ENCODE results near the gene SPANXN2. TPM values are rescaled to one million over a fixed set of nuclear protein-coding genes. Genes with fewer than 3 reads are reported as not detected.

Gene SPANXN2
- total and polyA plus RNA-seq, 2 donors (not counting 1 experiment from before 2014, with no cell fraction given): not detected

DNA sequence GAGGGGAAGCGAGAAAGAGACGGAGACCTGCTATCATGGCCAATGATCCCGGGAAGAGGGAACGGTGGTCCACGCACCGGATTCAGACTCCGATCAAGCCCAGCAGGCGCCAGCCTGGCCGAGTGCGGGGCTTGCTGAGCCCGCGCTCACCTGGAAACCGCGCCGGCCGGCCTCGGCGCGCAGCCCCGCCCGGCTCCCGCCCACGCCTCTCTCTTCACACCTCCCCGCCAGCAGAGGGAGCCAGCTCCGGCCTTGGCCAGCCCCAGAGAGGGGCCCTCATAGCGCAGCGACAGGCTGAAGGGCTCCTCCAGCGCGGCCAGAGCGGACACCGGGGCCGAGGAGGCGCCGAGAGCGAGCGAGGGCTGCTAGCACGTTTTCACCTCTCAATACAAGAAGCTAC, 36.8 kb upstream of the SPANXN2 start:
- Histone ChIP-seq H3K36me3 (ENCODE audit: control insufficient read depth, insufficient read depth, low read length) (no peaks in the 10 kb centered on the region), H3K9me3 (ENCODE audit: control insufficient read depth, insufficient read depth, low read depth, low read length) (no peaks in the 10 kb centered on the region), H3K4me1 (ENCODE audit: control insufficient read depth, extremely low read depth, insufficient read depth, low read length) (no peaks in the 10 kb centered on the region), H4K20me1 (ENCODE audit: control insufficient read depth, extremely low read depth, insufficient read depth, low read length) (no peaks in the 10 kb centered on the region), H3K4me2 (ENCODE audit: extremely low read depth, insufficient read depth, low read length) (no peak overlapping the region), H3K4me3 (replicated peaks in 1 of 4; ENCODE audit: control extremely low read depth in 1 of 4, insufficient read depth in 1 of 4, low read depth in 3 of 4, low read length in 4 of 4) (no peak overlapping the region), H3K9ac (ENCODE audit: insufficient read depth, low read length) (no peak overlapping the region), H2AFZ (ENCODE audit: low read length) (no peak overlapping the region), H3K27me3 (ENCODE audit: control insufficient read depth, insufficient read depth, low read length) (no peaks in the 10 kb centered on the region), H3K27ac (ENCODE audit: insufficient read depth, low read length) (no peak overlapping the region), H3K79me2 (ENCODE audit: control insufficient read depth, insufficient read depth, low read length) (no peaks in the 10 kb centered on the region)
- DNase-seq (ENCODE audit: low read depth in 2 of 2): no peak
- no peak for TF ChIP-seq EZH2 (IDR thresholded peaks at IDR 0.05; ENCODE audit: low read length, missing control alignments)
- TF ChIP-seq, protein P1, sequence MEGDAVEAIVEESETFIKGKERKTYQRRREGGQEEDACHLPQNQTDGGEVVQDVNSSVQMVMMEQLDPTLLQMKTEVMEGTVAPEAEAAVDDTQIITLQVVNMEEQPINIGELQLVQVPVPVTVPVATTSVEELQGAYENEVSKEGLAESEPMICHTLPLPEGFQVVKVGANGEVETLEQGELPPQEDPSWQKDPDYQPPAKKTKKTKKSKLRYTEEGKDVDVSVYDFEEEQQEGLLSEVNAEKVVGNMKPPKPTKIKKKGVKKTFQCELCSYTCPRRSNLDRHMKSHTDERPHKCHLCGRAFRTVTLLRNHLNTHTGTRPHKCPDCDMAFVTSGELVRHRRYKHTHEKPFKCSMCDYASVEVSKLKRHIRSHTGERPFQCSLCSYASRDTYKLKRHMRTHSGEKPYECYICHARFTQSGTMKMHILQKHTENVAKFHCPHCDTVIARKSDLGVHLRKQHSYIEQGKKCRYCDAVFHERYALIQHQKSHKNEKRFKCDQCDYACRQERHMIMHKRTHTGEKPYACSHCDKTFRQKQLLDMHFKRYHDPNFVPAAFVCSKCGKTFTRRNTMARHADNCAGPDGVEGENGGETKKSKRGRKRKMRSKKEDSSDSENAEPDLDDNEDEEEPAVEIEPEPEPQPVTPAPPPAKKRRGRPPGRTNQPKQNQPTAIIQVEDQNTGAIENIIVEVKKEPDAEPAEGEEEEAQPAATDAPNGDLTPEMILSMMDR (conservative IDR thresholded peaks at IDR 0.05 in 1 of 2, IDR thresholded peaks at IDR 0.05 in 1 of 2; ENCODE audit: low read depth in 1 of 2, low read length in 2 of 2): no peak

DNA sequence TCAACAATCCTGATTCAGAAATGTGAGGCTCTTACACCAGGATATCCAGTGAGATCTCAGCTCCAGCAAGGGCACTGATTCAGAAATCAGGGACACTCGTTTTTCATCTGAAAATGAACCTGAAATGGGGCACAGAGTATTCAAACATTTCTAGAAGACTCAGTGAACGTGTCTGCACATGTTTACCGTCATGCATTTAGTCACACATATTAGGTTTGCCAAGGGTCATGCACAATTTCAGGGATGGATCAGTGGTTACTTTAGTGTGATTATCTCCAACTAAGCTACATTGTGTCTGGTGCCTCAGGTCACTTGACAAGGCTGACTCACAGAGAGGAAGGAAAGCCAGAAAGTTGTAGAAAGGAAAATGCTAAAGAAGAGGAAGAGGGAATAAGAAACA, 33.6 kb upstream of the SPANXN2 start:
- Histone ChIP-seq H3K4me3 (replicated peaks in 1 of 4; ENCODE audit: control extremely low read depth in 1 of 4, insufficient read depth in 1 of 4, low read depth in 3 of 4, low read length in 4 of 4) (no peak overlapping the region), H3K27ac (ENCODE audit: insufficient read depth, low read length) (no peak overlapping the region), H4K20me1 (ENCODE audit: control insufficient read depth, extremely low read depth, insufficient read depth, low read length) (no peaks in the 10 kb centered on the region), H3K27me3 (ENCODE audit: control insufficient read depth, insufficient read depth, low read length) (no peaks in the 10 kb centered on the region), H3K4me1 (ENCODE audit: control insufficient read depth, extremely low read depth, insufficient read depth, low read length) (no peaks in the 10 kb centered on the region), H3K36me3 (ENCODE audit: control insufficient read depth, insufficient read depth, low read length) (no peaks in the 10 kb centered on the region), H2AFZ (ENCODE audit: low read length) (no peak overlapping the region), H3K4me2 (ENCODE audit: extremely low read depth, insufficient read depth, low read length) (no peak overlapping the region), H3K79me2 (ENCODE audit: control insufficient read depth, insufficient read depth, low read length) (no peaks in the 10 kb centered on the region), H3K9me3 (ENCODE audit: control insufficient read depth, insufficient read depth, low read depth, low read length) (no peaks in the 10 kb centered on the region), H3K9ac (ENCODE audit: insufficient read depth, low read length) (no peak overlapping the region)
- DNase-seq (ENCODE audit: low read depth in 2 of 2): no peak
- TF ChIP-seq, protein P1 (conservative IDR thresholded peaks at IDR 0.05 in 1 of 2, IDR thresholded peaks at IDR 0.05 in 1 of 2; ENCODE audit: low read depth in 1 of 2, low read length in 2 of 2): no peak
- TF ChIP-seq EZH2 (IDR thresholded peaks at IDR 0.05; ENCODE audit: low read length, missing control alignments): no peak

- Histone ChIP-seq H3K36me3 (ENCODE audit: control insufficient read depth, insufficient read depth, low read length) (no peaks in the 10 kb centered on the region), H3K27me3 (ENCODE audit: control insufficient read depth, insufficient read depth, low read length) (no peaks in the 10 kb centered on the region), H3K9ac (ENCODE audit: insufficient read depth, low read length) (no peak overlapping the region), H3K9me3 (ENCODE audit: control insufficient read depth, insufficient read depth, low read depth, low read length) (no peaks in the 10 kb centered on the region), H2AFZ (ENCODE audit: low read length) (no peak overlapping the region), H3K4me2 (ENCODE audit: extremely low read depth, insufficient read depth, low read length) (no peak overlapping the region), H3K4me1 (ENCODE audit: control insufficient read depth, extremely low read depth, insufficient read depth, low read length) (no peaks in the 10 kb centered on the region), H3K27ac (ENCODE audit: insufficient read depth, low read length) (no peak overlapping the region), H3K4me3 (replicated peaks in 1 of 4; ENCODE audit: control extremely low read depth in 1 of 4, insufficient read depth in 1 of 4, low read depth in 3 of 4, low read length in 4 of 4) (no peak overlapping the region), H4K20me1 (ENCODE audit: control insufficient read depth, extremely low read depth, insufficient read depth, low read length) (no peaks in the 10 kb centered on the region), H3K79me2 (ENCODE audit: control insufficient read depth, insufficient read depth, low read length) (no peaks in the 10 kb centered on the region)
- TF ChIP-seq EZH2 (IDR thresholded peaks at IDR 0.05; ENCODE audit: low read length, missing control alignments): no peak
- TF ChIP-seq, protein P1 (conservative IDR thresholded peaks at IDR 0.05 in 1 of 2, IDR thresholded peaks at IDR 0.05 in 1 of 2; ENCODE audit: low read depth in 1 of 2, low read length in 2 of 2): no peak
- DNase-seq (ENCODE audit: low read depth in 2 of 2): no peak
These were observed 13.3 kb upstream of the SPANXN2 start for GRCh38 chrX:143733866-143734265.
